SK-MEL-5 (cell line): ENCODE measurements around the gene CTSF. TPM values are rescaled to one million over a fixed set of nuclear protein-coding genes. Genes with fewer than 3 reads are reported as not detected.
"Not testable (repeated sequence)": the region's sequence is repeated elsewhere in the genome, so short reads cannot be mapped to it uniquely, and the experiment has no call there.

Experiments used
- DNase-seq: peaks from one replicate; pipeline ENCODE4 v3.0.0-alpha.2; 2016; ENCODE audit warnings: low read depth, low spot score
- in situ Hi-C: cut with HindIII; loops from 2 replicates; pipeline ENCODE4 v1.10.0; 2016; ENCODE audit warnings: low sequenced_read_pairs, high pct_unique_total_duplicates, low pct_unique_long_range_greater_than_20kb
- total RNA-seq: library from RNA; depleted of rRNA; stranded (reverse); fragments of >200 nt; shearing (Covaris generic); gene quantifications from 2 replicates; pipeline ENCODE4 v1.2.3, GENCODE V29; 2014

CTSF gene
- total RNA-seq, 1 experiment from 2014 or later = 43.1 TPM

- peak; percentile 92 for DNase-seq
- in situ Hi-C loops = no loop called here
These were observed 24.3 kb upstream of the CTSF start, which contains the start of the genes CCDC87 and CCS for GRCh38 chr11:66592457-66593302. CCDC87 (minus strand) TSS chr11:66593063; CDS start chr11:66593015, 48 bp downstream. CCS (plus strand) TSS chr11:66593185; CDS start chr11:66593262, 77 bp downstream.

DNA sequence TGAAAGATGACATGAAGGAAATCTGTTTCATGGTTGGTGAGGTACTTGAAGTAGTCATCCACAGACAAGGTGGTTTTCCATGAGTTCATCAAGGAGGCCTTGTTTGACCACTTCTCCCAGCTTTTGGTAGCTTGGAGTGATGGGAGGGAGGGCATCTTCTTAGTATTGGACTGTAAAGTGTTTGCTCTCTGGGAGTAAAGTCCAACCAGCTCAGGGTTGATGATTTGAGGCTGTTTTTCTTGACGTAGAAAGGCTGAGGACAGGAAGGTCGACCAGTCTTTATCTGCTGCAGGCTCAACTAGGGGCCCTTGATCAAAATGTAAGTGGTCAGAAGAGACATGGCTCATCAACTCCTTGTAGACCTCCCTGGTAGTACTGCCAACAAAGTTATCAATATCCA lies 22.8 kb upstream of the CTSF start:
- no peak for DNase-seq
- in situ Hi-C loops = no loop called here

- in situ Hi-C loops = no loop called here
- DNase-seq = no peak
These were observed 21.7 kb upstream of the CTSF start for GRCh38 chr11:66589996-66590675.

- DNase-seq, in situ Hi-C loops: not testable (repeated sequence)
These were observed 20.9 kb upstream of the CTSF start for GRCh38 chr11:66589315-66589714.

GRCh38 chr11:66586136-66586535 lies 17.7 kb upstream of the CTSF start:
- in situ Hi-C loops = no loop called here
- DNase-seq = no peak

- in situ Hi-C loops, DNase-seq: not testable (repeated sequence)
These were observed 17.0 kb upstream of the CTSF start for GRCh38 chr11:66585447-66585846.

DNA sequence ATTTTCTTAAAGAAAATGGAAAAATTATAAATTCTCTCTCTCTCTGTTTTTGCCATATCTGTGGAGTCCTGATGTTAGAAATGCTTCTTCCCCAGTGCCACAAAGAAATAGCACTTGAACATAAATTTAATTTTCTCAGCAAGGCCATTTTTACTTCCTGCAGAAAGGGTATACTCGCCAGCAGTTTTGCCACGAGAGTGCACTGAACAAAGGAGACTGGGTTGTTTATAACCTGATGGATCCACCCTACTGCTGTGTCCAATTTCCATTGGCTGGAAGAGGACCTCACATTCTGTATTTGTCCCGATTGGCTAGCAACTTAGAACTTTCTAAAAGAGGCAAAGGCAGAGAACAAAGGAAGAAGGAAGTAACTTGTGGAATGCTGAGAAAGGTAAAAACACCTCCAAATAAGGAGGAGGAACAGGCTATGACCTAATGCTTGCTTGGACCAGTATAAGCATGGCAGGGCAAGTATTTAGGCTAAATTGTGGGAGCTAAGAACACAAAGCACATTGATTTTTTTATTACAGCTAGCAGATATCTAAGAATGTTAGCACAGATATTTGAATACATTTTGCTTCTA lies 14.2 kb upstream of the CTSF start:
- in situ Hi-C loops, DNase-seq: not testable (repeated sequence)

GRCh38 chr11:66581261-66581660 lies 12.9 kb upstream of the CTSF start:
- in situ Hi-C loops = no loop called here
- no peak for DNase-seq

GRCh38 chr11:66580803-66581202 lies 12.4 kb upstream of the CTSF start:
- no peak for DNase-seq
- in situ Hi-C loops = no loop called here

GRCh38 chr11:66579017-66579606 lies 10.7 kb upstream of the CTSF start:
- DNase-seq = peak; percentile 64
- in situ Hi-C loops = no loop called here

DNA sequence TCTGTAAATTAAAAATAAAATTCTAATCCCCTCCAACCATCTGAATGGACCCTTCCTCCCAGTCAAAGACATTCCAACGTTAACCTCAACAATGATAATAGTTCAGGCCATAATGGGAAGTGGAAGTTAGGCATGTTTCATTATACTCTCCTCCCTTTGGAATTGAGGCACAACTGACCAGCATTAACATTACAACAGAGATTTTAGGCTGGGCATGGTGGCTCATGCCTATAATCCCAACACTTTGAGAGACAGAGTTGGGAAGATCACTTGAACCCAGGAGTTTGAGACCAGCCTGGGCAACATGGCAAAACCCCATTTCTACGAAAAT lies 2.4 kb upstream of the CTSF start:
- DNase-seq = no peak
- in situ Hi-C loops = no loop called here

DNA sequence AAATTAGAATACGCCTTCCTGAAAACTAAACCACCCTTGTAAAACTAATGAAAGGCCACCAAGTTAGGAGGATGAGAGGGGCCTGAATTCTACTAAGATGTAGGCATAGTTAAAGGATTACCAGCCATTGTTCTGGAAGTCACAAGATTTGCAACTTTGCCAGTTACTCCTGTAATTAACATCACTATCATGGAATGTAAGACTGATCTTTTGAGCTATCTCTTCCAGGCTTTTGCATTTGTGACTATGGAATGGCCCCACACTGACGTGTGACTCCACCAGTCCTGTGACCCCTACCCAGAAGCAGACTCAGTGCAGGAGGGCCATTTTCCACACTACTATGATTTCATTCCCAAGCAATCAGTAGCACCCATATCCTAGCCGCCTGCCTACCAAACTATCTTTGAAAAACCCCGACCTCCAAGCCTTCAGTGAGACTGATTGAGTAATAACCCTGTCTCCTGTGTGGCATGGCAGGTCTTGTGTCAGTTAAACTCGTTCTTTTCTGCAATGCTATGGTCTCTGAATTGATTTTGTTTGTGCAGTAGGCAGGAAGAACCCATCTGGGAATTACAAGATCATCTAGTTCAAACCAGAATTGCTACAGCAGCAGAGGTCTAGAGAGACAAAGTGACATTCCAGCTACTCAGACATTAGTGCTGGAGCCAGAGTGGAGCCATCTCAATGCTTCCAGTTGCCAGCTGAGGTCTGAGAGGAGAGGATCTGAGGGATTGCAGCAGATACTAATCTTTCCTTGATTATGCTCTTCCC lies 1.9 kb upstream of the CTSF start:
- in situ Hi-C loops = no loop called here
- no peak for DNase-seq

DNA sequence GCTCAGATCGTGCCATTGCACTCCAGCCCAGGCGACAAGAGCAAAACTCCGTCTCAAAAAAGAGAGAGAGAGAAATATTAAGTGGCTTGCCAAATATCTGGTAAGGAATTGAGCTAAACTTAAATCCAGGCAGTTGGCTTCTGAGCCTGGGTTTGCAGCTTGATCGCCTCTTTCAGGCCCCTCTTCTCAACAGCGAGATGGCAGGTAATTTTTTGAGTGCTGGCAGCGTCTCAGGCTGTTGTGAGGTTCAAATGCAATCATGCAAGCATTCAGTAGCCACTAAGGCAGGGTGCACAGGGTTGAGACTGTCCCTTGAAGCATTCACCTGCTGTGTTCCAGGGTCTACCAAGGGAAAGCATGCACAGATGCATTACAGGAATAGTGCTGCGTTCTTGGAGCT lies 670 bp upstream of the CTSF start:
- in situ Hi-C loops = no loop called here
- no peak for DNase-seq

DNA sequence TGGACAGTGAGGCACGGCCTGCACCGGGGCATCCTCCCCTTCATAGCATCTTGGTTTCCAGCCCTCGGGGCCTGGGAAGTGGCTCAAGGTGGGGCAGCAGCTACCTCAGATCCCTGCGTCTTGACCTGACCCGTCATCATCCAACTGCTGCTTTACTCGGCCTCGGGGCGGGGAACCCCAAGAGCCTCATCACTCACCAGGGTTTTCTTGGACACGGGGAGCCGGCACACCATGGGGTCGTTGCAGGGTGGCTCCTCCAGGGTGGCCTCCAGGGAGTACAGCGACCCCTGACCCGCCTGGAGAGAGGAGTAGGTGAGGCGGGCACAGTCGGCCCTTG lies 651 bp downstream of the CTSF start:
- DNase-seq = no peak
- in situ Hi-C loops = no loop called here

GRCh38 chr11:66566221-66566620 lies 2.2 kb downstream of the CTSF start:
- in situ Hi-C loops = no loop called here
- DNase-seq = no peak

- no peak for DNase-seq
- in situ Hi-C loops = no loop called here
These were observed 3.4 kb downstream of the CTSF start for GRCh38 chr11:66564984-66565383.

DNA sequence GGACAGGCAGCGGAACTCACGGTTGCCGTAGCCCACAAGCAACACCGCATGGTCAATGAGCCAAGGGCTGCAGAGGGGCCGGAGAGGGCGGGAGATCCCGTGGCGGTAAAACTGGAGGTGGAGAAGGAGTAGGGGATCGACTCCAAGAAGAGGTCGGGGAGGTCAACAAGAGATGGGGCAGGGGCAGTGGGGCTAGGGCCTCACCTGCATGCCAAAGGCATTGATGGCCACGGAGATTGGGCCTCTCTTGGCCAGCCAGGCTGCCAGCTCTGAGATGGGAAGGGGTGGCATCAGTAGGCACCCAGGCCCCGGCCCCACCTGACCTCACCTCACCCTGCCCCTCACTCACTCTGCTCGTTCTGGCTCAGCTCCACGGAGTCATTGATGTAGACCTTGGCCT lies 3.9 kb downstream of the CTSF start:
- in situ Hi-C loops = no loop called here
- no peak for DNase-seq

DNA sequence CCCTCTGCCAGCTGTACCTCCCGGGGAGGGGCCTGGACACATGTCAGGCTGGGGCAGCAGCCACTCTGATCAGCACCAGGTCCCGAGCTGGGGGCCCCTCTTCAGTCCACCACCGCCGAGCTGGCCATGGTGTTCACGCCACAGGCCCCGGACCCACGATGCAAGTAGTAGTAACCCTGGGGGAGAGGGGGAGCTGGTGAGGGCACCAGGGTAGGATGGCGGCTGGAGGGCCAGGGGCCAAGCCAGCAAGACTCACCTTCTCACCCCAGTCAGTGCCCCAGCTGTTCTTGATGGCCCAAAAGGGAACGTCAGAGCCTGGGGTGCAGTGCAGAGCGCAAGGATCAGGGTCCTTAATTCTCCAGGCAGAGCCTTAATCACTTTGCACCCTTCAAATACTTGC lies 4.6 kb downstream of the CTSF start:
- DNase-seq = no peak
- in situ Hi-C loops = no loop called here
